Endothelial cell of umbilical vein (primary cell): ENCODE measurements around the gene HDAC1. TPM values are rescaled to one million over a fixed set of nuclear protein-coding genes. Genes with fewer than 3 reads are reported as not detected.

Experiments
- BruUV-seq: library from RNA; stranded (reverse); fragments of 400-500 nt; replicated peaks from 2 replicates; lab custom pipeline; 2021; lab: Mats Ljungman, UMichigan
- CTCF ChIA-PET: fragments of 300-600, 350-600 bp; sonication (Branson Sonifier 250); formaldehyde crosslinking; loops from one replicate; lab custom pipeline; 2021; ENCODE audit warnings: antibody characterized with exemption, inconsistent platforms; lab: Charles Lee
- POLR2A ChIA-PET: fragments of 300-600, 350-600 bp; sonication (Branson Sonifier 250); formaldehyde crosslinking; loops from one replicate; lab custom pipeline; 2021; ENCODE audit warnings: antibody characterized with exemption, inconsistent platforms; lab: Charles Lee
- DNase-seq: peaks from one replicate; pipeline ENCODE4 v3.0.0-alpha.2; 2011; ENCODE audit warnings: low read depth, low spot score
- FAIRE-seq: peaks from 2 replicates; lab custom pipeline; 2011; peaks lifted over from hg19 to GRCh38; lab: Jason Lieb, UNC
- H2AFZ ChIP-seq: 2 replicates; pipeline ENCODE4 v1.6.0; 2012; ENCODE audit warnings: low read depth, low read length, control low read depth, inconsistent platforms
- H3K27ac ChIP-seq: 2 replicates; pipeline ENCODE4 v1.5.1; 2011; ENCODE audit warnings: low read depth, mild to moderate bottlenecking, control low read depth, low read length, moderate library complexity; ENCODE audit not compliant: insufficient read depth
- H3K27me3 ChIP-seq, 2 experiments: 2 replicates each; pipeline versions ENCODE4 v1.6.0 to v1.6.1; 2011; ENCODE audit warnings: low read length in 2 of 2, mixed read lengths in 1 of 2; ENCODE audit not compliant: control insufficient read depth in 2 of 2, insufficient read depth in 2 of 2
- H3K36me3 ChIP-seq, 2 experiments: 2 replicates in 1 of 2; 3 replicates in 1 of 2; pipeline ENCODE4 v1.5.1; 2011; ENCODE audit warnings: low read length in 2 of 2, mild to moderate bottlenecking in 1 of 2, moderate library complexity in 1 of 2; ENCODE audit not compliant: control insufficient read depth in 2 of 2, insufficient read depth in 2 of 2; ENCODE audit errors: extremely low read depth in 1 of 2
- H3K4me1 ChIP-seq: 3 replicates; pipeline ENCODE4 v1.5.1; 2011; ENCODE audit warnings: mild to moderate bottlenecking, low read length; ENCODE audit not compliant: control insufficient read depth, insufficient read depth; ENCODE audit errors: extremely low read depth
- H3K4me2 ChIP-seq: 2 replicates; pipeline ENCODE4 v1.6.1; 2011; ENCODE audit warnings: low read length, control low read depth, mixed read lengths; ENCODE audit not compliant: insufficient read depth
- H3K4me3 ChIP-seq, 3 experiments: fragments of 200-600 bp in 1 of 3; sonication (generic), shearing (Covaris generic) in 1 of 3; replicated peaks in 1 of 3; 2 replicates each; pipeline ENCODE4 v1.5.1; 2011 to 2016; ENCODE audit warnings: control low read depth in 3 of 3, low read length in 3 of 3, mild to moderate bottlenecking in 2 of 3, inconsistent platforms in 1 of 3, low read depth in 1 of 3, moderate library complexity in 1 of 3; ENCODE audit not compliant: insufficient read depth in 1 of 3
- H3K79me2 ChIP-seq: 2 replicates; pipeline ENCODE4 v1.6.0; 2012; ENCODE audit warnings: low read length, inconsistent platforms; ENCODE audit not compliant: control insufficient read depth, insufficient read depth
- H3K9ac ChIP-seq: replicated peaks from 2 replicates; pipeline ENCODE3; 2011; ENCODE audit warnings: low read length, control low read depth; ENCODE audit not compliant: insufficient read depth; ENCODE audit errors: extremely low read depth
- H3K9me1 ChIP-seq: replicated peaks from 3 replicates; pipeline ENCODE4 v1.6.0; 2011; ENCODE audit warnings: mild to moderate bottlenecking, low read length; ENCODE audit not compliant: control insufficient read depth, insufficient read depth; ENCODE audit errors: extremely low read depth
- H3K9me3 ChIP-seq: replicated peaks from 2 replicates; pipeline ENCODE4 v1.5.1; 2012; ENCODE audit warnings: low read length, inconsistent platforms; ENCODE audit not compliant: control insufficient read depth, insufficient read depth
- H4K20me1 ChIP-seq: replicated peaks from 2 replicates; pipeline ENCODE3; 2011; ENCODE audit warnings: mild to moderate bottlenecking, low read length; ENCODE audit not compliant: control insufficient read depth, insufficient read depth; ENCODE audit errors: extremely low read depth
- CTCF ChIP-seq, 2 donors: IDR thresholded peaks; 1 replicate in 1 of 2; 2 replicates in 1 of 2; pipeline ENCODE4 v1.5.1; 2011; ENCODE audit warnings: low read length in 2 of 2, mild to moderate bottlenecking in 2 of 2, moderate library complexity in 2 of 2, control low read depth in 1 of 2, inconsistent platforms in 1 of 2, low read depth in 1 of 2; ENCODE audit not compliant: insufficient read depth in 1 of 2; ENCODE audit errors: extremely low read depth in 1 of 2
- EZH2 ChIP-seq: IDR thresholded peaks from 2 replicates; pipeline ENCODE4 v1.6.1; 2012; ENCODE audit warnings: borderline replicate concordance, low read depth, mild to moderate bottlenecking, moderate library complexity, low read length, inconsistent platforms; ENCODE audit not compliant: severe bottlenecking
- FOS ChIP-seq: IDR thresholded peaks from 2 replicates; pipeline ENCODE4 v1.6.1; 2011; ENCODE audit warnings: mild to moderate bottlenecking, low read length, moderate library complexity, borderline replicate concordance; ENCODE audit not compliant: insufficient read depth
- GATA2 ChIP-seq: IDR thresholded peaks from 2 replicates; pipeline ENCODE4 v1.7.0; 2011; ENCODE audit warnings: low read depth, mild to moderate bottlenecking, moderate library complexity, mixed read lengths, low read length; ENCODE audit not compliant: insufficient read length, insufficient read depth
- JUN ChIP-seq: IDR thresholded peaks from 2 replicates; pipeline ENCODE4 v1.6.1; 2011; ENCODE audit warnings: borderline replicate concordance, low read depth; ENCODE audit not compliant: insufficient read length, insufficient read depth
- MYC ChIP-seq: IDR thresholded peaks from one replicate; pipeline ENCODE4 v1.6.1; 2011; ENCODE audit warnings: mild to moderate bottlenecking, low read depth, low read length
- POLR2A ChIP-seq: IDR thresholded peaks from 2 replicates; pipeline ENCODE4 v1.6.1; 2012; ENCODE audit warnings: low read depth, mild to moderate bottlenecking, control low read depth, low read length
- POLR2AphosphoS5 ChIP-seq: IDR thresholded peaks from 2 replicates; pipeline ENCODE4 v1.6.1; 2012; ENCODE audit warnings: low read depth, mild to moderate bottlenecking, control low read depth, low read length, moderate library complexity; ENCODE audit not compliant: insufficient read depth
- dilution Hi-C: fragments of 300-500 bp; cut with MboI; formaldehyde crosslinking; loops from one replicate; pipeline ENCODE4 v1.15.0; 2019; ENCODE audit warnings: low sequenced_read_pairs; ENCODE audit not compliant: extremely low pct_ligation_motif_present
- intact Hi-C: fragments of 100-400 bp; cut with micrococcal nuclease; formaldehyde crosslinking; loops from one replicate; pipeline ENCODE4 v1.10.0; 2022
- polyA plus RNA-seq, 4 experiments: library from polyadenylated mRNA; depleted of rRNA in 3 of 4; stranded (reverse) in 3 of 4; unstranded in 1 of 4; fragments of >200 nt; gene quantifications; 2 replicates each; pipeline versions ENCODE4 v1.2.1 to v1.2.3, GENCODE V29; 2011 to 2012; ENCODE audit warnings: missing spikeins in 1 of 4
- total RNA-seq: library from RNA; stranded (reverse); gene quantifications from 2 replicates; pipeline ENCODE4 v1.2.3, GENCODE V29; 2021
- TF ChIP-seq, protein P1 (sequence below): IDR thresholded peaks from 2 replicates; pipeline ENCODE4 v1.6.1; 2011; ENCODE audit not compliant: insufficient read depth, insufficient read length

The HDAC1 gene
- total and polyA plus RNA-seq, 2 donors (not counting 3 experiments of a cell fraction or from before 2014, with no cell fraction given): 138 to 141 TPM

GRCh38 chr1:32255072-32256071 is 36.5 kb upstream of the HDAC1 start:
- no peak overlapping the region for H3K4me2 ChIP-seq
- TF ChIP-seq JUN (no peak), CTCF (IDR thresholded peaks at IDR 0.05; ENCODE audit: extremely low read depth in 1 of 2, insufficient read depth in 1 of 2, low read depth in 1 of 2, low read length in 2 of 2) (no peak), POLR2AphosphoS5 (no peak), POLR2A (no peak), FOS (no peak), MYC (no peak), GATA2 (no peak), EZH2 (no peak)
- TF ChIP-seq, protein P1, sequence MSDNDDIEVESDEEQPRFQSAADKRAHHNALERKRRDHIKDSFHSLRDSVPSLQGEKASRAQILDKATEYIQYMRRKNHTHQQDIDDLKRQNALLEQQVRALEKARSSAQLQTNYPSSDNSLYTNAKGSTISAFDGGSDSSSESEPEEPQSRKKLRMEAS: no peak
- H2AFZ ChIP-seq: no peak overlapping the region
- POLR2A ChIA-PET: no interaction called here
- DNase-seq (no peak), FAIRE-seq (no peak)
- no peak overlapping the region for H3K4me3 ChIP-seq
- H3K9me1 ChIP-seq: no peaks in the 10 kb centered on the region
- no peak overlapping the region for H3K9ac ChIP-seq
- H3K36me3 ChIP-seq: no peaks in the 10 kb centered on the region
- H3K27me3 ChIP-seq: no peaks in the 10 kb centered on the region
- peaks cover 8% of the 10 kb centered on the region for H3K4me1 ChIP-seq
- H3K79me2 ChIP-seq: no peaks in the 10 kb centered on the region
- dilution Hi-C loops: no loop called here
- BruUV-seq: no TSS peak
- no peak overlapping the region for H3K27ac ChIP-seq
- intact Hi-C loops: no loop called here
- CTCF ChIA-PET: interaction anchor here (0.7 to 1.1 kb wide), 2 partner anchors 11 to 40 kb away, joined by 3 to 9 read pairs; no protein-coding TSS in a partner anchor
- no peaks in the 10 kb centered on the region for H3K9me3 ChIP-seq
- no peaks in the 10 kb centered on the region for H4K20me1 ChIP-seq
